HG03460 (cell line): ENCODE data around the gene MYO5C.
A peak's percentile ranks its signal among the peaks of the same experiment; 100 is the strongest.

Experiments used
- ATAC-seq: cut with Tn5 transposase; IDR thresholded peaks from one replicate; pipeline ENCODE4 v1.9.1; 2021; ENCODE audit not compliant: unreplicated experiment

MYO5C gene

GRCh38 chr15:52295421-52296001, at the start of gene MYO5C:
Gene MYO5C (minus strand): TSS chr15:52295804. CDS start chr15:52295636, 168 bp downstream.
- ATAC-seq = no peak

- ATAC-seq = no peak
Measured at GRCh38 chr15:52344592-52344991, 49.0 kb upstream of the MYO5C start.

GRCh38 chr15:52343831-52344230, 48.2 kb upstream of the MYO5C start:
- no peak for ATAC-seq

GRCh38 chr15:52340093-52340492, 44.5 kb upstream of the MYO5C start:
- ATAC-seq = no peak

GRCh38 chr15:52338891-52339290, 43.3 kb upstream of the MYO5C start:
- ATAC-seq = no peak

GRCh38 chr15:52338058-52338457, 42.5 kb upstream of the MYO5C start:
- ATAC-seq = no peak

GRCh38 chr15:52337198-52337853, 41.7 kb upstream of the MYO5C start:
- no peak for ATAC-seq

GRCh38 chr15:52336529-52336928, 40.9 kb upstream of the MYO5C start:
- ATAC-seq = no peak

GRCh38 chr15:52334491-52335160, 39.0 kb upstream of the MYO5C start:
- no peak for ATAC-seq

GRCh38 chr15:52331490-52332240, 36.1 kb upstream of the MYO5C start:
- ATAC-seq = peak; percentile 90

GRCh38 chr15:52329987-52330386, 34.4 kb upstream of the MYO5C start:
- no peak for ATAC-seq

GRCh38 chr15:52329150-52329549, 33.5 kb upstream of the MYO5C start:
- no peak for ATAC-seq

GRCh38 chr15:52328680-52329079, 33.1 kb upstream of the MYO5C start:
- ATAC-seq = no peak

- ATAC-seq = no peak
Measured at GRCh38 chr15:52326756-52327155, 31.2 kb upstream of the MYO5C start.

GRCh38 chr15:52324109-52324508, 28.5 kb upstream of the MYO5C start:
- ATAC-seq = no peak

- ATAC-seq = no peak
Measured at GRCh38 chr15:52318729-52319500, 23.3 kb upstream of the MYO5C start.

- no peak for ATAC-seq
Measured at GRCh38 chr15:52317688-52318087, 22.1 kb upstream of the MYO5C start.

- ATAC-seq = no peak
Measured at GRCh38 chr15:52317022-52317421, 21.4 kb upstream of the MYO5C start.

- ATAC-seq = peak; percentile 74
Measured at GRCh38 chr15:52309154-52309548, 13.5 kb upstream of the MYO5C start.

GRCh38 chr15:52308446-52309153, 13.0 kb upstream of the MYO5C start:
- peak; percentile 68 for ATAC-seq
